ENCODE measurements around the gene SPOP. TPM values are rescaled to one million over a fixed set of nuclear protein-coding genes. Genes with fewer than 3 reads are reported as not detected.

Gene SPOP
- total RNA-seq, 1 donor from 2014 or later: 58.0 TPM

- Mint-ChIP-seq H3K27me3 (peaks cover 53% of the 10 kb centered on the region), H3K4me1 (ENCODE audit: low read depth) (peaks cover 4% of the 10 kb centered on the region), H3K36me3 (ENCODE audit: insufficient read depth) (no peaks in the 10 kb centered on the region), H3K4me3 (ENCODE audit: low read depth) (no peak overlapping the region), H3K9me3 (ENCODE audit: low read depth) (no peaks in the 10 kb centered on the region), H3K27ac (no peak overlapping the region)
- TF ChIP-seq, protein P1, sequence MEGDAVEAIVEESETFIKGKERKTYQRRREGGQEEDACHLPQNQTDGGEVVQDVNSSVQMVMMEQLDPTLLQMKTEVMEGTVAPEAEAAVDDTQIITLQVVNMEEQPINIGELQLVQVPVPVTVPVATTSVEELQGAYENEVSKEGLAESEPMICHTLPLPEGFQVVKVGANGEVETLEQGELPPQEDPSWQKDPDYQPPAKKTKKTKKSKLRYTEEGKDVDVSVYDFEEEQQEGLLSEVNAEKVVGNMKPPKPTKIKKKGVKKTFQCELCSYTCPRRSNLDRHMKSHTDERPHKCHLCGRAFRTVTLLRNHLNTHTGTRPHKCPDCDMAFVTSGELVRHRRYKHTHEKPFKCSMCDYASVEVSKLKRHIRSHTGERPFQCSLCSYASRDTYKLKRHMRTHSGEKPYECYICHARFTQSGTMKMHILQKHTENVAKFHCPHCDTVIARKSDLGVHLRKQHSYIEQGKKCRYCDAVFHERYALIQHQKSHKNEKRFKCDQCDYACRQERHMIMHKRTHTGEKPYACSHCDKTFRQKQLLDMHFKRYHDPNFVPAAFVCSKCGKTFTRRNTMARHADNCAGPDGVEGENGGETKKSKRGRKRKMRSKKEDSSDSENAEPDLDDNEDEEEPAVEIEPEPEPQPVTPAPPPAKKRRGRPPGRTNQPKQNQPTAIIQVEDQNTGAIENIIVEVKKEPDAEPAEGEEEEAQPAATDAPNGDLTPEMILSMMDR (IDR thresholded peaks at IDR 0.05; ENCODE audit: unreplicated experiment): no peak
- no peak for DNase-seq (ENCODE audit: low spot score, unreplicated experiment)
Measured at GRCh38 chr17:49567104-49567521, 110.8 kb downstream of the SPOP start.

- Mint-ChIP-seq H3K9me3 (ENCODE audit: low read depth) (no peaks in the 10 kb centered on the region), H3K4me1 (ENCODE audit: low read depth) (peaks cover 4% of the 10 kb centered on the region), H3K36me3 (ENCODE audit: insufficient read depth) (no peaks in the 10 kb centered on the region), H3K4me3 (ENCODE audit: low read depth) (no peak overlapping the region), H3K27ac (no peak overlapping the region), H3K27me3 (peaks cover 51% of the 10 kb centered on the region)
- TF ChIP-seq, protein P1 (IDR thresholded peaks at IDR 0.05; ENCODE audit: unreplicated experiment): no peak
- no peak for DNase-seq (ENCODE audit: low spot score, unreplicated experiment)
Measured at GRCh38 chr17:49566668-49567071, 111.2 kb downstream of the SPOP start.

DNA sequence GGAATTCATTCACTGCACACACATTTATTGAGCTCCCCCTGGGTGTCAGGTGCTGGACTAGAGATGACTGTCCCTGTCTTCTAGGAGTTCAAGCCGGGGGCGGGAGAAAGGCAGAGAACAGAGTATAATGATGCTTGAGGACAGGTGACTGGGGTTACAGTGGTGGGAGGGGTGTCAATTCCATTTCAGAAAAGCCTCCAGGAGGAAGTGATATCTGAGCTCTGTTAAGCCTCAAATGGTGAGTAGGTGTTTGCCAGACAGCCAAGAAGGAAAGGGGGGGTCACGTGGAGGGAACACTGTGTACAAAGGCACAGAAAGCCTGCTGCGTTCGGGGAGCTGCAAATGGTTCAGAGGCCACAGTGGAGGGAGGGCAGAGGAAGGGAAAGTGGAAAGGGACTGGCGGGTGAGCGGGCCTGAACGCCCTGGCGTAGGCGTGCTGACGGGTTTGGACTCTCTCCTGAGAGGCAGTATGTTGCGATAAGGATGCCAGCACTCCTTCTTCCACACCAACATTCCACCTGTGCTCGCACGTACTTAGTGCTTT, 111.9 kb downstream of the SPOP start:
- peaks cover 4% of the 10 kb centered on the region for H3K4me1 Mint-ChIP-seq (ENCODE audit: low read depth)
- no peaks in the 10 kb centered on the region for H3K36me3 Mint-ChIP-seq (ENCODE audit: insufficient read depth)
- no peak overlapping the region for H3K27ac Mint-ChIP-seq
- peaks cover 45% of the 10 kb centered on the region for H3K27me3 Mint-ChIP-seq
- TF ChIP-seq, protein P1 (IDR thresholded peaks at IDR 0.05; ENCODE audit: unreplicated experiment): no peak
- no peak for DNase-seq (ENCODE audit: low spot score, unreplicated experiment)
- H3K9me3 Mint-ChIP-seq (ENCODE audit: low read depth): no peaks in the 10 kb centered on the region
- no peak overlapping the region for H3K4me3 Mint-ChIP-seq (ENCODE audit: low read depth)

- H3K4me1 Mint-ChIP-seq (ENCODE audit: low read depth): peaks cover 4% of the 10 kb centered on the region
- TF ChIP-seq, protein P1 (IDR thresholded peaks at IDR 0.05; ENCODE audit: unreplicated experiment): no peak
- no peak overlapping the region for H3K4me3 Mint-ChIP-seq (ENCODE audit: low read depth)
- no peak overlapping the region for H3K27ac Mint-ChIP-seq
- DNase-seq (ENCODE audit: low spot score, unreplicated experiment): no peak
- H3K27me3 Mint-ChIP-seq: peaks cover 41% of the 10 kb centered on the region
- no peaks in the 10 kb centered on the region for H3K9me3 Mint-ChIP-seq (ENCODE audit: low read depth)
- no peaks in the 10 kb centered on the region for H3K36me3 Mint-ChIP-seq (ENCODE audit: insufficient read depth)
Measured at GRCh38 chr17:49564638-49565037, 113.3 kb downstream of the SPOP start.

GRCh38 chr17:49557312-49558024, 120.4 kb downstream of the SPOP start:
- Mint-ChIP-seq H3K4me3 (ENCODE audit: low read depth) (no peak overlapping the region), H3K36me3 (ENCODE audit: insufficient read depth) (no peaks in the 10 kb centered on the region), H3K27me3 (peaks cover 26% of the 10 kb centered on the region), H3K9me3 (ENCODE audit: low read depth) (no peaks in the 10 kb centered on the region), H3K4me1 (ENCODE audit: low read depth) (no peaks in the 10 kb centered on the region), H3K27ac (no peak overlapping the region)
- TF ChIP-seq, protein P1 (IDR thresholded peaks at IDR 0.05; ENCODE audit: unreplicated experiment): peak; percentile 69
- no peak for DNase-seq (ENCODE audit: low spot score, unreplicated experiment)
